NB4 (cell line): ENCODE measurements around the gene ERBB4.

Experiments used
- DNase-seq: peaks from one replicate; pipeline ENCODE4 v3.0.0; 2010; ENCODE audit warnings: low read depth
- H3K4me3 ChIP-seq: one replicate; pipeline ENCODE4 v1.5.1; 2011; ENCODE audit warnings: mild to moderate bottlenecking, low read depth, low read length, moderate library complexity
- CTCF ChIP-seq: IDR thresholded peaks from one replicate; pipeline ENCODE4 v1.5.1; 2012; ENCODE audit warnings: low read depth, low read length
- MAX ChIP-seq: IDR thresholded peaks from 2 replicates; pipeline ENCODE4 v1.6.1; 2011; ENCODE audit warnings: low read depth, low read length
- MYC ChIP-seq: IDR thresholded peaks from 2 replicates; pipeline ENCODE4 v1.6.1; 2011; ENCODE audit warnings: low read depth, low read length
- POLR2A ChIP-seq: IDR thresholded peaks from 2 replicates; pipeline ENCODE4 v1.6.1; 2011; ENCODE audit warnings: mild to moderate bottlenecking; ENCODE audit not compliant: insufficient read length; ENCODE audit errors: extremely low read depth

ERBB4 gene

GRCh38 chr2:211946960-211947359 is 591.6 kb downstream of the ERBB4 start:
- DNase-seq, result no peak
- H3K4me3 ChIP-seq, result no peak overlapping the region
- no peak for TF ChIP-seq POLR2A
- TF ChIP-seq CTCF, result no peak
- TF ChIP-seq MYC, result no peak
- no peak for TF ChIP-seq MAX

- no peak for DNase-seq
- no peak overlapping the region for H3K4me3 ChIP-seq
- TF ChIP-seq POLR2A (no peak), CTCF (no peak), MYC (no peak), MAX (no peak)
These were observed 594.0 kb downstream of the ERBB4 start for GRCh38 chr2:211944572-211944971.

GRCh38 chr2:211942153-211942552 is 596.4 kb downstream of the ERBB4 start:
- no peak for DNase-seq
- H3K4me3 ChIP-seq, result no peak overlapping the region
- TF ChIP-seq POLR2A, result no peak
- no peak for TF ChIP-seq CTCF
- TF ChIP-seq MYC, result no peak
- TF ChIP-seq MAX, result no peak

- no peak overlapping the region for H3K4me3 ChIP-seq
- DNase-seq, result no peak
- TF ChIP-seq MYC (no peak), CTCF (no peak), MAX (no peak), POLR2A (no peak)
These were observed 597.3 kb downstream of the ERBB4 start for GRCh38 chr2:211941216-211941747.

GRCh38 chr2:211939177-211939576 is 599.4 kb downstream of the ERBB4 start:
- no peak overlapping the region for H3K4me3 ChIP-seq
- no peak for DNase-seq
- TF ChIP-seq POLR2A, result no peak
- TF ChIP-seq MYC, result no peak

GRCh38 chr2:211934811-211935210 is 603.8 kb downstream of the ERBB4 start:
- H3K4me3 ChIP-seq, result no peak overlapping the region
- TF ChIP-seq CTCF, result no peak
- TF ChIP-seq MAX, result no peak
- no peak for TF ChIP-seq MYC
- no peak for TF ChIP-seq POLR2A
- DNase-seq, result no peak
